ENCODE measurements around the gene TAS1R1.
"Not testable (repeated sequence)": the region's sequence is repeated elsewhere in the genome, so short reads cannot be mapped to it uniquely, and the experiment has no call there.

The TAS1R1 gene

DNA sequence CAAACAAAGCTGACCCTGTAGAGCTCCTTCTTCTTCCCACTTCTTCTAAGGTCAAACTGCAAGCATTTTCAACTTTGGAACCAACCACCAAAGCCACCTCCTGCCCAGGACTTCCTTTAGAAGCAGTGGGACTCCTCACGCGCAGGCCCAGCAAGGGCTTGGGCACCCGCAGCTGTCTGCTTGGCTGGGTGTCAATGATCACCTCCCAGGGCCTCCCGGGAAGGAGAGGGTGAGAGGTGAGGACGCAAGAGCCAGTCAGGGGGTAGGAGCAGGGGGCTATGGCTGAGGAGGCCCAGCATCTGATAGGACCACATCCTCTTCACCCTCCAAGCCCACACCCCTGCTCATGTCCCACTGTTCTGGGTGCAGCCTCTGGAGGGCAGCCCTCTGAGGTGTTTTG is 37.3 kb downstream of the TAS1R1 start:
- no peak for DNase-seq

DNA sequence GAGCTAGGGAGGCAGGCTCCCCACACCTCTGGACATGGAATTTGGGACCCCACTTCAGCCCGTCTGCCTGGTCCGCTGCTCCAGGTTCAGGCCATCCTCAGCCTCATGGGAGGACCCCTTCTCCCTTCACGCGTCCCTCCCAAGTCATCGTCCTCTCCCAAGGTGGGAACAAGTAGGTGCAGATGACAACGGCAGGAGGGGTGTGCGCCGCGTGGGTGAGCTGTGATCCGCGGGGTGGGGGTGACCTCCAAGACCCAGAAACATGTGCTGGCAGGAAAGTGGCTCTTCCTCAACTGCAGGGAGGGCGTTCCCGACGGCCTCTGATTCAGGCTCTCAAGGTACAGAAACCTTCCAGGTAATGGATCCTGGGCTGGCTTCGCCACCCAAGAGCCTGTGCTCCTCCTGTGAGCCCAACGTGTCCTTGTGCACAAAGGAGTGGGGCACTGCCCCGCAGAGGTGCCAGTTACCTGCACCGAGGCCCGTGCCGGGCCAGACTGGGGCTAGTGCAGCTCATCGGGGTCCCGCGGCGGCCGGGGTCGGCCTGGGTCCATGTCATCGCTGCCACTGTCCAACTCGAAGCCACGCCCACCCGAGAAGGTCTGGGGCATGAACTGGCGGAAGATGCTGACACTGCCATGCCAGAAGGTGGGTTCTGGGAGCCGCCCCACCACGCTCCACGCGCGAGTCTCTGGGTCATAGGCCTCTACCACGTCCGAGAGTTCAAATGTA is 37.9 kb downstream of the TAS1R1 start:
- no peak for DNase-seq

DNA sequence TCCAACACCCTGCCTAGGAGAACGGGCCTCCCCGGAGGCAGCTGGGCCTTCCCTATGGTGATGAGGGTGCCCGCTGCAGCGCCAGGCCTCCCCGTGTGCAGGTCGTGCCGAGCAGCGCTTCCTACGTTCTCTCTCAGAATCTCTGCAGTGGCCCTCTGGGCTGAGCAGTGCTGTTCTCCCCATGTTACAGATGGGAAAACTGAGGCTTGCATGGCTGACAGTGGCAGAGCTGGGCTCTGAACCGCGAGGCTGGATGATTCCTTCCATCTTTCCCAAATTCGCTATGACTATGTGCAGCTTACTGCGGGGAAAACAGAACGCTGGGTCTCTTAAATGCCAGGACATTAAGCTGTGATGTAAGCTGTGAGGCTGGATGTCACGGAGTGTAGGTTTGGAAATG is 38.7 kb downstream of the TAS1R1 start:
- no peak for DNase-seq

DNA sequence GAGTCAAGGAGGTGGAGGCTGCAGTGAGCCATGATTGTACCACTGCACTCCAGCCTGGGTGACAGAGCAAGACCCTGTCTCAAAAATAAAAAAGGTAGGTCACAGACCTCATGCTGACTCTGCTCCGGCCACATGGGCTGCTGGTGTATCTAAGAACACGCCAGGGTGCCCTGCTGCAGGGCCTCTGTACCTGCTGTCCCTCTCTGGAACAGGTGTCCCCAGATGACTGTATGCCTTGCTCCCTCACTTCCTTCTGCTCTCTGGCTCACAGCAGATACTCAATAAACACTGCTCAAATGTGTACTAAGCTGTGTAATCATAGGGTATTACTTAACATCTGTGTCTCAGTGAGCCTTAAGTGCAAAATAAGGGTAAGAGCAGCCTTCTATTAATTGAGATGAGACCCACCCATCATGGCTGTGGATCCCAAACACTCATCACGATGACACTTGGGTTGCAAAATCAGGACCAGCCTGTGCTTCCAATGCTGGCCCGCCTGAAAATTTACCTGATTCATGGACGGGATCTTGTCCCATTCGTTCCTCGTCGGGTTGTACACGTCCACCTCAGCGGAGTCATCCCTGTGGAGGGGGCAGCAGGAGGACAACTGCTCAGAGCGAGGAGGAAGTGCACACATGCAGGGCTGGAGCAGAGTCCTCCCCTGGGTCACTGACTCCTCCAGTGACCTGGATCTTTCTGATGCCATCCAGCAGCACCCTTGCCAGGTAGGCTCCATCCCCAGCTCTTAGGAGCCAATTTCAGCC is 40.1 kb downstream of the TAS1R1 start:
- DNase-seq: no peak

DNA sequence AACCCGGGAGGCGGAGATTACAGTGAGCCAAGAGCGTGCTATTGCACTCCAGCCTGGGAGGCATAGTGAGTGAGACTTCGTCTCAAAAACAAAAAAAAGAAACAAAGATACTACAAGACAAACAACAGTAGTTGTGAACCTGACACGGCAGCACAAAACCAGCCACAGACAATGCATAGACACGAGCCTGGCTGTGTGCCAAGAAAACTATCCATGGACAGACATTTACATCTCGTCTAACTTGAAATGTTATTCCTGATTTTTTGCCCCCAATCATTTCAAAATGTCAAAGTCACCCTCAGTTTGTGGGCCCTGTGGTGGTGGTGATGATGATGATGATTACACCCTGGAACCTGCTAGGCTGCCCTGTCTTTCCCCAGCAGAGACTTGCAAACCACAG is 41.2 kb downstream of the TAS1R1 start:
- no peak for DNase-seq

DNA sequence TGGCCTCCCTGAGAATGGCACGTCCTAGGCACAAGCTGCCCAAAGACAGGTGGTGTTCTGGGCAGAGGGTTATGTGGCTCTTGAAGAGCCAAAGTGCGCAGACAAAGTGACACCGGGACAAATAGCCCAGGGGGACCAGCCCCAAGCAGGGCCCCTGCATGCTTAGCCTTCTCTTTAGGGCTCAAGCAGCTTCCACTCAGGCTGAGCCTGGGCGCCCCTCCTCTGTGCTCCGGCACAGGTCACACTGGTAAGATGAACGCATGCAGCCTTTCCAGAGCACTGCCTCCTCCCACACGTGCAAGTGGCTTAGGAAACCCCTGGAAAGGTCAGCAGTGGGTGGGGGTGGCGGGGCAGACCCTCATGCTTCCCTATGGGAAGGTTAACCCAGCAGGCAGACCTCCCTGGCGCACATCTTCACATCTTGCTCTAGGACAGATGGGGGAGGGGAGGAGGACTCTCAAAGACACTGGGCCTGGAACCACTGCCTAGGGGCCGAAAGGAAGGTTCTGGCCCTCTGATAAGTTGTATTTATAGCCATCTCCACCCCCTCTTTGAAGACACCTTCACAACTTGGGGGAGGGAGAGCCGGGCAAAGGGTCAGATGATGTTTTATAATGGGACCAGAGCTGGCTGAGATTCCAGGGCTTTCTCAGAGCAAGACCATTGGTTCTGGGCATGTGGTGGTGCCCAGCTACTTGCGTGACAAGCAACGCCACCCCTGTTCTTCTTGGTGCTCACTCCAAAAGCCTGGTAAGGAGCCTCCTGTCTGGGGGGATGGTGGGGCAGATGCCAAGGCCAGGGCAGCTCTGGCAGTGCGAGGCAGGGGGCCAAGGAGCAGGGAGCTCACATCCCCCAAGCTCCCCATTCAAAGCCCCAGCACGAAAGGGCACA is 42.0 kb downstream of the TAS1R1 start:
- DNase-seq: no peak

DNA sequence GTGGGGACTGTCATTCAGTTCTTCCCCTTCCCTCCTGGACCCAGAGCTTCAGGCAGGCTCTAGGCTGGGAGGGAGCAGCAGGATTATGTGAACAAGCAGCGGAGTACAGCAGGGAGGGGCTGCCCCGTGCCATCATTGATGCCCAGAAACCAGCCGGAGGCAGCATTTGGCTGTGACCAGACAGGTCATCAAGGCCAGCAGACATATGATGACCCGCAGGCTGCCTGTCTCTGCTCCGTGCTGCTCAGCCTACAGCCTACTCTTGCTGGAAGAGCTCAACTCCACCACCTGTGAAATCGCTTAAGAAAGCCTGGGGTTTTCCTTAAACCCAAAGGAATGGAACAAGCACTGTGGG is 42.6 kb downstream of the TAS1R1 start:
- no peak for DNase-seq

DNA sequence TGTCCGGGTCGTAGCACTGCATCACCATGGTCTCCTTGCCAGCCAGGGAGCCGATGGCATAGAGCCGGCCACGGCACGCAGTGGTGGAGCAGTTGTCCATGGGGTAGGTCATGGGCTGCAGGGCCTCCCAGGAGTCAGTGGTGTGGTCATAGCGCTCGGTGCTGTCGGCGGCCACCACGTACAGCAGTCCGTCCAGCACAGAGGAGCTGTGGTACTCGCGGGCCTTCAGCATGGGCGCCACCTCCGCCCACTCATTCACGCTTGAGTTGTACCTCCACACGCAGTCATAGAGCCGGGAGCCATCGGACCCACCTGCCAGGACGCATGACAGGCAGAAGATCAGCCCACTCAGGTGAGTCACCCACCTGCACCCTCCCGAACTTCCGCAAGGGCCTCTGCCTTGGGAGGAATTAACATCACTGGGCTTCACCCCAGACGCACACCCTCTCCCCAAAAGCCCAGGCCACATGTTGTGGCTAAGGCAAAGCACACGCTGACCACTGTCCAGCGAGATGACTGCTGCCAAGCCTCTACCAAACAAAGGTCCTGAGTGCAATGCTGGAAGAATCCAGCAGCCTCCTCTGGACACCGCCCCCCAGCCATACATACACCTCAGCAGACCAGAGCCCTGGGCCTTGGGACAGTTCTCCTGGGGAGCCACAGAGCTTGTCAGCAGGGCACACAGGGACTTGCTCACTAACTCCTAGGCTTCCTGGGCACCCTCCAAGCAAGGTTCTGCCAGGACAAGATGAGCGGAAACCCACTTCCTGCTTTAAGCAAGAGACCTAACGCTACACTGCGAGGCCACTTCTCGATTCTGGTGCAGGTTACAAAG is 44.3 kb downstream of the TAS1R1 start:
- peak; percentile 11 to 28 (median 22) for DNase-seq

DNA sequence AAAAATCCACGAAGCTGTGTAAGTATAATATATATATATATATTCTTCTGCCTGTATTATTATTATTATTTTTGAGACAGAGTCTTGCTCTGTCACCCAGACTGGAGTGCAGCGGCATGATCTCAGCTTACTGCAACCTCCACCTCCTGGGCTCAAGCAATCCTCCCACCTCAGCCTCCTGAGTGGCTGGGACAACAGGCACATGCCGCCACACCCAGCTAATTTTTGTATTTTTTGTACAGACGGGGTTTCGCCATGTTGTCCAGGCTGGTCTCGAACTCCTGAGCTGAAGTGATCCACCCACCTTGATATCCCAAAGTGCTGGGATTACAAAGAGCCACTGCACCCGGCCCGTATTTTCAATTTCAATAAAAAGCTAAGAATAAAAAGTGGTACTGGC is 44.9 kb downstream of the TAS1R1 start:
- DNase-seq: not testable (repeated sequence)

DNA sequence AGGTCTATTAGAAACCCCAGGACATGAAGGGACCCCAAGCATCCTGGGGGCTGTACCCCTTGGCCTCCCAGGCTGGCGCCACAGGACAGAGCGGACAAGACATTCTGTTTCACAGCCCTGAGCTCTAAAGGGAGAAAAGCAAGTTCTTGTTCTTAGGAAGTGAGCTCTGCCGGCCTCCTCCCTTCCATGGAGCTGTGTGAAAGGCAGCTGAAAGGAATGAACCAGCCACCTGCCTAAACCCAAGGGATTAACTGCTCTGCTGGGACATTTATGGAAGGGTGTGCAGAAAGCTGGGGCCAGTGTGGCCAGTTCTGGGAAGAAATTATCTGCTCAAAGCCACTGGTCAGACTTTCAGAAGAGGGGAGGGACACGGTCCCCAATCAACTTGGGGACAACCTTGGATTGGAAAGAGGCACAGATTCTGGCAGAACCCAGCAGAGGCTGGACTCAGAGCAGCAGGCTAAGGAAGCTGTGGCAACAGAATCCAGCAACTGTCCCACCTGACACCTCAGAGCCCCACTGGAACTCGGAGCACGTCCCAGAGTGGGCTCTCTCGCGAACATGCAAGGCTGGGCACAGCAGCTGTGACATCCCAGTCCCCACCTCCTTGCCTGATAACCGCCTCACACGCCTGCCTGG is 45.4 kb downstream of the TAS1R1 start:
- no peak for DNase-seq

DNA sequence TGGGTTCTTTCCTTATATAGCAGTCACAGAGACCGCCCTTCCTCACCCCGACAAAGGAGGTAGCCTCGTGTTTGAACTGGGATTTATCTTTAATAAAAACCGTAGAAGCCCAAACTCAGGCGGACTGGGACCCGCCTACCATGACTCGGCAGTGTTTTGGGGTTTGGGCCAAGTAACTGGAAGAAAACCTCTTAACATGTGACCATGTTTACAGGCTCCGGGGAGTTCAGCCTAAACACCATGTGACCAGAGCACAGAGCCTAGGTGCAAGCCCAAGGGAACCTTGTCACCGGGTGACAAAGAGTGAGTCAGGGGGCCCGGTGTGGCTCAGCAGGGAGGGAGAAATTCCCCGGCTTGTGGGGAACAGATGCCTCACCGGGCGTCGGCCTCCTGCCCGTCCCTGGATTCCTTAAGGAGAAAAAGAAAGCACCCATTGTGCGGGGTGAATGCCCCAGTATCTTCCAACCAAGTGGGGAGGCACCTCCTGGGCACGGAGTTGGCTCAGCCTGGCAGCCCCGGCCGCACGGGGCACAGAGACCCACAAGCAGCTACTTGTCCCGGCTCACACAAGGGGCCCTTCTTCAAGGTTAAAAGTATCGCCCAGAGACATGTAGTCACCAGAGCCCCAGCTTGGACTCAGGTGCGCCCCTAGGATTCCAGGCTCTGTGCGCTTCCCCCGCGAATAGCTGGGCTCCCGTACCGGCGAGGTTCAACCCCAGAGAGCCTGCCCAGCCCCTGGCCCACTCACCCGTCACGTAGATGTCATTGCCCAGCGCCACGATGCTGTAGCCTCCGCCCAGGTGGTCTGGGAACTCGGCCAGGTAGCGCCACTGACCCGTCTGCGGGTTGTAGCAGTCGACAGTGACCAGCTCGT is 46.2 kb downstream of the TAS1R1 start:
- DNase-seq: peak; percentile 21 to 66 (median 48)

DNA sequence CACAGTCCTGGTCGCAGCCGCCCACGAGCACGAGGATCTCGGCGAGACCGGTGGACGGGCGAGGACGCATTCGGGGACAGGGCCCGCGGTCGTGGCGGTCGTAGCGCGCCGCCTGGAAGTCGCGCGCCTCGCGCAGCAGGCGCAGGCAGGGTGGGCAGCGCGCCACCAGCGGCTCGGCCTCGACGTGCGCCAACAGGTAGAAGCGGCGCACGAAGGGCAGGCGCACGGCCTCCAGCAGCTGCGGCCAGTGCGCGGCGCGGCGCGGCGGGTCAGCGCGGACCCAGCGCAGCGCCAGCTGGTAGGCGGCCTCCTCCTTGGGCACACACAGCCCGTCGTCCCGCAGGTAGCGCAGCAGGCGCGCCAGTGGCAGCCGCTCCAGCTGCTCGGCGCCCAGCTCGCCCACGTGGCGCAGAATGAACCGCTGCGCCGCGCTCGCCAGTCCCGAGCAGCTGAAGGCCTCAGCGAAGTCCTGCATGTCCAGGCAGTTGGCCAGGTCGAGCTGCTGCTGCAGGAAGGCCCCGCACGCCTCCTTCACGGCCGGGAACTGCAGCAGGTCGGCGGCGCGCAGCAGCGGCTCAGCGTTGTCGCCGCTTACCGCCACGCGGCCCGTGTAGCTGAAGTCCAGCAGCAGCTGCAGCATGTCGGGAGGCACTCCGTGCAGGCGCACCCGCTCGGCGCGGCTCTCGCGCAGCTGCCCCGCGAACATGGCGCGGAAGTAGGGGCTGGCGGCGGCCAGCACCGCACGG is 47.0 kb downstream of the TAS1R1 start:
- no peak for DNase-seq

DNA sequence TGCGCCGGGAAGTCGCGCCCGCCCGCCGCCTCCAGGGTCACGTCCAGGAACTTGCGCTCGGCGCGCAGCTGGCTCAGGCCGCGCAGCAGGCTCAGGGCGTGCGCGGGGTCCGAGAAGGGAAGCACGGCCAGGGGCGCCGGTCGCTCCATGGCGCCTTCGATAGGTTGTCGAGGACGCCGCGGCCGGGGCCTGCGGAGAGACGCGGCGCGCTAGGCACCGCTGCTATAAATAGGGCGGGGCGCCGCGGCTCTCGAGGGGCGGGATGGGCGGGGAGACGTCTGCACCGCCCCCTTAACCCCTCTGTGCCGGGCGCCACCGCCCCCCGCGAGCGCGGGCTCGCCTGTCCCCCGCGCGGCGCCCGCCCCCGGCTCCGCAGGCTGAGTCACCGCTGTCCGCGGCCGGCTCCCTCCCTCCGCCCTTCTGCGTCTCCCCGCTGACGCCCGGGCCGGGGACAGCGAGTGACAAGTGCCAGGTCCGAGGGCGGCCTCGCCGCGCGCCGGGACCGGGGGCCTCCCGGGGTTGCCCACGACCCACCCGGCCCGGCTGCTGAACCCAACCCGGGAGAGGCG is 47.6 kb downstream of the TAS1R1 start, which contains the start of gene KLHL21:
TSS of gene KLHL21 (minus strand) at position 201 of the 569 bp plus-strand sequence. CDS start at position 149, 52 bp downstream.
- DNase-seq: peak; percentile 71 to 85 (median 81)

DNA sequence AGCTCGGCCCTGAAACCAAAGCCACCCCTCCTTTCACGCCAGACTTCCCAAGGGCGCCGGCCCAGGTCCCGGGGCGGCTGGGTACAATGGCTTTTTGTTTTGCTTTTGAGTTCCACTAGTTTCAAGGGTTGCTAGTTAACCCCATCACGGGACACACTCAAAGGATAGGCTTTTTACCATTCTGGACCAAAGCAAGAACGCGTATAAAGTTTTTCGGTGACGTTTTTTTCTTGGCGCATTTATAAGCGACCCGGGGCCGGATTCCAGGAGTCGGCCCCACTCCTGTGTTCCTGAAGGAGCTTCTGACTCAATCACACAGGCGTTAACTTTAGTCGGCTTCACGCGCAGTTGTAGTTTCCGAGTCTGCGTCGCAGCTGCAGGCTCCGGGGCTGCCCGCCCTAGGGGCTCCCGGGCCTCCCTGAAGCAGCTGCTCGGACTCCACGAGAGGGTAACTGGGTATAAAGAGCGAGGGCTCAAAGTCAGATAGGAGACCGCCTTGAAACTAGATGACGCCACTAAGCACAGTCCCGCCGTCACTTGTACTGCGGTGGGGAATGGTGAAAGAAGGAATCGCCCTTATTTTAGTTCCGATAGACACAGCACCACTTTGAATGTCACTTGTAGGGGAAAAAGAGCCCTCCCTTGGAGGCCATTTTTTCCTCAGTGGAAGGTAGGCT is 48.3 kb downstream of the TAS1R1 start:
- DNase-seq: peak in 2 of 4 experiments; percentile 26 to 29

DNA sequence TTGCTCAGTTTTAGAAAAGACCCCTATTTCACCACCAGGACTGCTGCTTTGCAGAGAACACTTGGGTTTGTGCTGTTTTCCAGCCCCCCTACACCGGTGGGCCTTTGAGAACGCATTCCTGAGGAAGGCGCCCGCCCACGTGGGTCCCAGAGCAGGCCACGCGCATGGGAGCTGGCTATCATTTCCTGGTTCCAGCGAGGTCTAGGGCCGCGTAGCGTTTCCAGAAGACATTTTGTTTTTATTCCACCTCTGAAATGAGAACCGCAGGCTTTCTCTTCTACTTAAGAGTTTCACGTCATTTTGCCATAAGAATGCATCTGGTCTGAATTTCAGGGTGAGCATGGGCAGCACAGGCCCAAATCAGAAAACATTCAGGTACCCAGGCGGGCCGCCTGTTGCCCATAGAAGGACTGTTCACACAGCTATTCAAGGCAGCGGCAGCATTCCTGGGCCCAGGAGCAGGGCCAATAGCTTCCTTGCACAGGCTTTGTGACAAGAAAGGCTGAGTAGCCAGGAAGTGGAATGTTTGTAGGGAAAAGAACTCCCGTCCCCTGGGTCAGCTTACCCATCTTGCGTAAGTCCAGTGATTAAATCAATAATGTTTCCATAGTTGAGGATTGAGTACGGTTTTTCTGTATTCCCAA is 48.9 kb downstream of the TAS1R1 start:
- no peak for DNase-seq

DNA sequence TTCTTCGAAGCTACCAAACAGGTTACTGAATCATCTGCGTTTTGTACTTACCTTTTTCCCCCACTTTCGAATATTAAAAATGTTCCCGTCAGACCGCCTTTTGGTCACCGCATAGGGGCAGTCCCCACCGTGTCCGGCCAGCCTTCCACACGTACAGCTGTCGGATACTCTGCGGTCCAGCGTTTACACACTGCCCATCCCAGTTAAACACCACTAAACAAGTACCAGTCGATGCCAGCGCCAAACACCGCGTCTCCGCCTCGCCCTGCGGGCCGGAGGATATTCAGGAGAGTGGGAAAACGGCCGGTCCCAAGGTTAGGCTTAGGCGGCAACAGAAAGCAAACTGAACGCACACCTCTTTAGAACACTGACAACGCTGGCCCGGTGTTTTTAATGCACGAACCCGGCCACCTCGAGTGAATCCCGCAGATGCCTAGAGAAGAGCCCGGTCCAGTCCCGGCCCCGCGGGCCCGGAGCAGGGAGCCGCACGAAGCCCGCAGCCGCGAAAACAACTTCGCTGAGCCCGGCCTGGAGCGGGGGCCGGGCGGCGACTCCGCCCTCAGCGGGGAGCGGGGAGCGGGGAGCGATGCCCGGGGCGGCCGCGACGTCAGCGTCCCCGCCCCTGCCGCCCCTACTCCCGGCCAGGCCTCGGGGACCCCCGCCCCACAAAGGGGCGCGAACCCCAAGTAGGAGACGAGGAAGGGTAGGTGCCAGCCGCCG is 57.7 kb downstream of the TAS1R1 start:
- DNase-seq: no peak

DNA sequence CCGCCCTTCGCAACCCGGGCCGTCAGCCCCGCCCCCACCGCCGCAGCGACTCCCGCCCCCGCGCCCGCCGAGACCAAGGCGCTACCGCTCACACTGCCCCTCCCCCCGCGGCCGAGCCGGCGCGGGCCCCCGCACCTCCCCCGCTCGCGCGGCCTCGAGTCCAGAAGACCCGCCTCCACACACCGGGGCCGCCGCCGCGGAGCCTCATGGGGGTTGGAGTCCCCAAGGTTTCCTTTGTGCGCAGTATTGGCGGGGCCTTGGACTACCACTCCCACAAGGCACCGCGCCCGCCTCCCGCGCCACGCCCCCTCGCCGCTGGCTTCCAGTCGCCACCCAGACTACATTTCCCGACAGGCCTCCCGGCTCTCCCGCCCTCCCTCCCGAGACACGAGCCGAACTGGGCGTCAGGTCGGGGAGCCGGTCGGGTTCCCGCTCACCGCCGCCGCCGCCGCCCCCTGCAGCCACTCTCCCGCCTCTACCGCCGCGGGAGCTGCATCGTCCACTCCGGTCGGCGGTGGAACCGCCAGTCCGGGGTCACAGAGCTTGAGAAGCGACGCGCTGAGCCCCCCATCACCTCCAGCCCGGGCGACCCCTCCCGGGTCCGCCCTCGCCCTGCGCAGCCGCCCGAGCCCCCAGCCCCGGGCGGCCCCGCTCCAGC is 58.4 kb downstream of the TAS1R1 start, which contains the start of gene PHF13:
TSS of gene PHF13 (plus strand) at position 371 of the 658 bp plus-strand sequence. CDS start 336 bp downstream, outside the sequence.
- peak; percentile 99 to 100 (median 99) for DNase-seq
